GM18499 (cell line): ENCODE results near the gene ALOXE3.

Experiments
- ATAC-seq: cut with Tn5 transposase; IDR thresholded peaks from one replicate; pipeline ENCODE4 v1.9.1; 2021; ENCODE audit warnings: moderate number of reproducible peaks; ENCODE audit not compliant: insufficient read depth, unreplicated experiment

The ALOXE3 gene

GRCh38 chr17:8117980-8118768, at the start of gene ALOXE3:
Gene ALOXE3 (minus strand): TSS chr17:8118514. CDS start chr17:8117990, 524 bp downstream.
- no peak for ATAC-seq

GRCh38 chr17:8167526-8167925, 49.2 kb upstream of the ALOXE3 start:
- ATAC-seq, result no peak

- no peak for ATAC-seq
Measured at GRCh38 chr17:8166731-8167130, 48.4 kb upstream of the ALOXE3 start.

GRCh38 chr17:8164815-8165131, 46.5 kb upstream of the ALOXE3 start:
- no peak for ATAC-seq

- ATAC-seq, result no peak
Measured at GRCh38 chr17:8163978-8164814, 45.9 kb upstream of the ALOXE3 start.

GRCh38 chr17:8162997-8163977, 45.0 kb upstream of the ALOXE3 start:
- ATAC-seq, result no peak

GRCh38 chr17:8162233-8162996, 44.1 kb upstream of the ALOXE3 start, which contains the start of gene VAMP2:
Gene VAMP2 (minus strand): TSS chr17:8162948. CDS start chr17:8162879, 69 bp downstream.
- ATAC-seq, result no peak

- ATAC-seq, result no peak
Measured at GRCh38 chr17:8161289-8162232, 43.2 kb upstream of the ALOXE3 start.

- no peak for ATAC-seq
Measured at GRCh38 chr17:8160741-8161221, 42.5 kb upstream of the ALOXE3 start.

GRCh38 chr17:8160224-8160577, 41.9 kb upstream of the ALOXE3 start:
- ATAC-seq, result no peak

- no peak for ATAC-seq
Measured at GRCh38 chr17:8159459-8160223, 41.3 kb upstream of the ALOXE3 start.

- ATAC-seq, result no peak
Measured at GRCh38 chr17:8159032-8159400, 40.7 kb upstream of the ALOXE3 start.

GRCh38 chr17:8158267-8159031, 40.1 kb upstream of the ALOXE3 start:
- no peak for ATAC-seq

- peak; percentile 65 for ATAC-seq
Measured at GRCh38 chr17:8156246-8156992, 38.1 kb upstream of the ALOXE3 start.

- ATAC-seq, result no peak
Measured at GRCh38 chr17:8155996-8156245, 37.6 kb upstream of the ALOXE3 start.

GRCh38 chr17:8155231-8155995, 37.1 kb upstream of the ALOXE3 start:
- no peak for ATAC-seq
